Fibroblast of lung (primary cell): ENCODE results near the gene TMEM167B. TPM values are rescaled to one million over a fixed set of nuclear protein-coding genes. Genes with fewer than 3 reads are reported as not detected.

Experiments used
- DNase-seq, 2 donors: peaks; one replicate each; pipeline versions ENCODE4 v3.0.0 to v3.0.0-alpha.2; 2010; ENCODE audit warnings: low read depth in 2 of 2
- H2AFZ ChIP-seq: 2 replicates; pipeline ENCODE4 v1.5.1; 2012; ENCODE audit warnings: low read length, control low read depth, inconsistent platforms
- H3K27ac ChIP-seq: 2 replicates; pipeline ENCODE4 v1.5.1; 2011; ENCODE audit warnings: low read length, control low read depth; ENCODE audit not compliant: insufficient read depth
- H3K27me3 ChIP-seq: 2 replicates; pipeline ENCODE4 v1.5.1; 2011; ENCODE audit warnings: mild to moderate bottlenecking, low read length; ENCODE audit not compliant: control insufficient read depth, insufficient read depth
- H3K36me3 ChIP-seq: 2 replicates; pipeline ENCODE4 v1.5.1; 2011; ENCODE audit warnings: low read length; ENCODE audit not compliant: control insufficient read depth, insufficient read depth
- H3K4me1 ChIP-seq: 2 replicates; pipeline ENCODE4 v1.5.1; 2011; ENCODE audit warnings: low read length; ENCODE audit not compliant: control insufficient read depth, insufficient read depth; ENCODE audit errors: extremely low read depth
- H3K4me2 ChIP-seq: 2 replicates; pipeline ENCODE4 v1.5.1; 2011; ENCODE audit warnings: low read length, control low read depth; ENCODE audit not compliant: insufficient read depth; ENCODE audit errors: extremely low read depth
- H3K4me3 ChIP-seq, 4 experiments: fragments of 200-600 bp in 1 of 4; sonication (generic) in 1 of 4; replicated peaks in 1 of 4; 2 replicates each; pipeline ENCODE4 v1.5.1; 2011 to 2016; ENCODE audit warnings: low read length in 4 of 4, low read depth in 3 of 4, mild to moderate bottlenecking in 3 of 4, control low read depth in 2 of 4, inconsistent platforms in 1 of 4, mixed read lengths in 1 of 4; ENCODE audit not compliant: insufficient read depth in 1 of 4; ENCODE audit errors: control extremely low read depth in 1 of 4
- H3K79me2 ChIP-seq: 2 replicates; pipeline ENCODE4 v1.5.1; 2012; ENCODE audit warnings: mild to moderate bottlenecking, low read length, inconsistent platforms; ENCODE audit not compliant: control insufficient read depth, insufficient read depth
- H3K9ac ChIP-seq: 2 replicates; pipeline ENCODE4 v1.5.1; 2011; ENCODE audit warnings: mild to moderate bottlenecking, low read length, control low read depth; ENCODE audit not compliant: insufficient read depth
- H3K9me3 ChIP-seq: 2 replicates; pipeline ENCODE4 v1.5.1; 2012; ENCODE audit warnings: low read depth, low read length; ENCODE audit not compliant: control insufficient read depth, insufficient read depth
- H4K20me1 ChIP-seq: 2 replicates; pipeline ENCODE4 v1.5.1; 2011; ENCODE audit warnings: low read length; ENCODE audit not compliant: control insufficient read depth, insufficient read depth; ENCODE audit errors: extremely low read depth
- CTCF ChIP-seq, 2 donors: IDR thresholded peaks in 1 of 2; conservative IDR thresholded peaks in 1 of 2; 1 replicate in 1 of 2; 2 replicates in 1 of 2; pipeline ENCODE4 v1.5.1; 2011 to 2012; ENCODE audit warnings: low read length in 2 of 2, control low read depth in 1 of 2, inconsistent platforms in 1 of 2, low read depth in 1 of 2, mild to moderate bottlenecking in 1 of 2
- EZH2 ChIP-seq: IDR thresholded peaks from 2 replicates; pipeline ENCODE4 v1.5.1; 2012; ENCODE audit warnings: low read length, control low read depth, mild to moderate bottlenecking; ENCODE audit errors: missing control alignments
- polyA plus RNA-seq, 2 donors: library from polyadenylated mRNA; depleted of rRNA in 1 of 2; stranded (reverse) in 1 of 2; unstranded in 1 of 2; fragments of >200 nt; gene quantifications; 2 replicates each; pipeline ENCODE4 v1.2.1, GENCODE V29; 2011 to 2012; ENCODE audit warnings: missing spikeins in 1 of 2
- total RNA-seq: library from RNA; depleted of rRNA; stranded (reverse); fragments of >200 nt; gene quantifications from 2 replicates; pipeline ENCODE4 v1.2.1, GENCODE V29; 2014

The TMEM167B gene
- total and polyA plus RNA-seq, 2 donors (not counting 1 experiment from before 2014, with no cell fraction given) = 35.3 to 52.2 TPM

- no peaks in the 10 kb centered on the region for H3K27me3 ChIP-seq
- H3K79me2 ChIP-seq = peaks cover 15% of the 10 kb centered on the region
- no peaks in the 10 kb centered on the region for H3K9me3 ChIP-seq
- H3K9ac ChIP-seq = no peak overlapping the region
- H3K27ac ChIP-seq = no peak overlapping the region
- no peak overlapping the region for H2AFZ ChIP-seq
- no peaks in the 10 kb centered on the region for H4K20me1 ChIP-seq
- H3K4me3 ChIP-seq = no peak overlapping the region
- no peak overlapping the region for H3K4me2 ChIP-seq
- TF ChIP-seq EZH2 (no peak), CTCF (conservative IDR thresholded peaks at IDR 0.05 in 1 of 2, IDR thresholded peaks at IDR 0.05 in 1 of 2; ENCODE audit: low read depth in 1 of 2, low read length in 2 of 2) (no peak)
- DNase-seq = no peak
- H3K4me1 ChIP-seq = no peaks in the 10 kb centered on the region
- H3K36me3 ChIP-seq = no peaks in the 10 kb centered on the region
Observed at GRCh38 chr1:109079240-109079622, 11.3 kb upstream of the TMEM167B start.

DNA sequence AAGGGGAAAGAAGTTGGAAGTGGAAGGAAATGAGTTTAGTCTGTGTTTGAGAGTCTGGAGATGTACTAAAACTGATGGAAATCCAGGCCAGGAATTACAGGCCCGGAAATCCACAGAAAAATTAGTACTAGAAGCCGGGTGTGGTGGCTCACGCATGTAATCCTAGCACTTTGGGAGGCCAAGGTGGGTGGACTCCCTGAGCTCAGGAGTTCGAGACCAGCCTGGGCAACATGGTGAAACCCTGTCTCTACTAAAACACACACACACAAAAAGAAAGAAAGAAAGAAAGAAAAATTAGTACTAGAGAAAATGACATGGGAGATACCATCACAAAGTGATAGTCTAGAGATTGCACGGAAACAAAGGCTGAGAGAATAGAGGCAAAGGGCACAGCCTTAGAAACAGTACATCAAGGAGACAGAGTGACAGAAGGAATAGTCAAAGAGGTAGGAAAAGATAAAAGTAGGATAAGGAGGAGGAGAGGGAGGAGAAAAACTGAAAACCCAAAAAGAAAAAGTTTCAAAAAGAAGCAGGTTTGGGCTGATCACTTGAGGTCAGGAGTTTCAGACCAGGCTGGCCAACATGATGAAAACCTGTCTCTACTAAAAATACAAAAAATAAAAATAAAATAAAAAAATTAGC is 10.0 kb upstream of the TMEM167B start:
- Histone ChIP-seq H4K20me1 (no peaks in the 10 kb centered on the region), H3K4me3 (no peak overlapping the region), H3K9me3 (no peaks in the 10 kb centered on the region), H3K27ac (no peak overlapping the region), H3K27me3 (no peaks in the 10 kb centered on the region), H3K36me3 (no peaks in the 10 kb centered on the region), H2AFZ (peak overlapping the region; percentile 2), H3K4me1 (no peaks in the 10 kb centered on the region), H3K4me2 (no peak overlapping the region), H3K9ac (no peak overlapping the region), H3K79me2 (peaks cover 2% of the 10 kb centered on the region)
- no peak for DNase-seq
- TF ChIP-seq CTCF (conservative IDR thresholded peaks at IDR 0.05 in 1 of 2, IDR thresholded peaks at IDR 0.05 in 1 of 2; ENCODE audit: low read depth in 1 of 2, low read length in 2 of 2) = no peak
- TF ChIP-seq EZH2 = no peak

- H3K36me3 ChIP-seq = no peaks in the 10 kb centered on the region
- no peaks in the 10 kb centered on the region for H3K9me3 ChIP-seq
- TF ChIP-seq CTCF (conservative IDR thresholded peaks at IDR 0.05 in 1 of 2, IDR thresholded peaks at IDR 0.05 in 1 of 2; ENCODE audit: low read depth in 1 of 2, low read length in 2 of 2) (no peak), EZH2 (no peak)
- H3K79me2 ChIP-seq = no peaks in the 10 kb centered on the region
- H3K27ac ChIP-seq = no peak overlapping the region
- no peak overlapping the region for H2AFZ ChIP-seq
- no peak overlapping the region for H3K4me2 ChIP-seq
- no peak for DNase-seq
- no peaks in the 10 kb centered on the region for H3K27me3 ChIP-seq
- no peaks in the 10 kb centered on the region for H4K20me1 ChIP-seq
- no peaks in the 10 kb centered on the region for H3K4me1 ChIP-seq
- no peak overlapping the region for H3K9ac ChIP-seq
- H3K4me3 ChIP-seq = no peak overlapping the region
Observed at GRCh38 chr1:109083501-109083900, 7.1 kb upstream of the TMEM167B start.
